ENCODE results near the gene PKNOX2. TPM values are rescaled to one million over a fixed set of nuclear protein-coding genes. Genes with fewer than 3 reads are reported as not detected.
A peak's percentile ranks its signal among the peaks of the same experiment; 100 is the strongest.

Gene PKNOX2
- total RNA-seq, 1 experiment from 2014 or later: 3.7 TPM

GRCh38 chr11:125250318-125251213, 86.0 kb downstream of the PKNOX2 start:
- H3K27ac Mint-ChIP-seq: no peak overlapping the region
- peak; percentile 31; the same call in 1 of the 2 replicates for ATAC-seq

DNA sequence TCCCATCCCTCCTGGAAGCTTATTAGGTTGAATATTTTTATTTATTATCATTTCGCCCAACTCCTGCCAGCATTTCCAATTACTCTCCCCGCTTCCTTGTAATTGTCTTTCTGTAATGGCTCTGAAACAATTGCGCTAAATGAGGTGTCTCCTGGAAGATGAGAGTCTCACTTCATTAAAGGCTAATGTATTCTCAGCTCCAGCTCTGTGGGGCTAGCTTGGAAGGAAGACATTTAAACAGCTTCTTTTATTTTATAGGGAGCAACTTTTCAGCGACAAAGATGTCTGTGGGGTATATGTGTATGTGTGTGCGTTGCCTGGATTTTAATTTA, 86.6 kb downstream of the PKNOX2 start:
- no peaks in the 10 kb centered on the region for H3K36me3 Mint-ChIP-seq
- ChIA-PET POLR2A (interaction anchor here (1.0 to 1.1 kb wide), 2 partner anchors 11 to 71 kb away, joined by 3 read pairs; no protein-coding TSS in a partner anchor), CTCF (interaction anchor here (1.1 to 1.8 kb wide), 3 partner anchors 92 to 178 kb away, joined by 3 to 6 read pairs (median 3); no protein-coding TSS in a partner anchor)
- DNase-seq (ENCODE audit: low spot score) (no peak), ATAC-seq (no peak)
- H3K9me3 Mint-ChIP-seq: no peaks in the 10 kb centered on the region
- TF ChIP-seq ARID4B (CRISPR knock-in tag; IDR thresholded peaks at IDR 0.05; ENCODE audit: borderline replicate concordance) (no peak), NR1H2 (CRISPR knock-in tag; IDR thresholded peaks at IDR 0.05) (no peak), KAT7 (CRISPR knock-in tag; IDR thresholded peaks at IDR 0.05; ENCODE audit: borderline replicate concordance) (no peak), ZNF416 (CRISPR knock-in tag; IDR thresholded peaks at IDR 0.05) (no peak), SMAD4 (CRISPR knock-in tag; IDR thresholded peaks at IDR 0.05) (no peak), JUN (CRISPR knock-in tag; IDR thresholded peaks at IDR 0.05) (no peak), NR3C1 (CRISPR knock-in tag; conservative IDR thresholded peaks at IDR 0.05; ENCODE audit: low read depth) (no peak), MYBL2 (CRISPR knock-in tag; IDR thresholded peaks at IDR 0.05) (no peak), RELA (CRISPR knock-in tag; IDR thresholded peaks at IDR 0.05; ENCODE audit: borderline replicate concordance) (no peak)
- TF ChIP-seq, protein P1, sequence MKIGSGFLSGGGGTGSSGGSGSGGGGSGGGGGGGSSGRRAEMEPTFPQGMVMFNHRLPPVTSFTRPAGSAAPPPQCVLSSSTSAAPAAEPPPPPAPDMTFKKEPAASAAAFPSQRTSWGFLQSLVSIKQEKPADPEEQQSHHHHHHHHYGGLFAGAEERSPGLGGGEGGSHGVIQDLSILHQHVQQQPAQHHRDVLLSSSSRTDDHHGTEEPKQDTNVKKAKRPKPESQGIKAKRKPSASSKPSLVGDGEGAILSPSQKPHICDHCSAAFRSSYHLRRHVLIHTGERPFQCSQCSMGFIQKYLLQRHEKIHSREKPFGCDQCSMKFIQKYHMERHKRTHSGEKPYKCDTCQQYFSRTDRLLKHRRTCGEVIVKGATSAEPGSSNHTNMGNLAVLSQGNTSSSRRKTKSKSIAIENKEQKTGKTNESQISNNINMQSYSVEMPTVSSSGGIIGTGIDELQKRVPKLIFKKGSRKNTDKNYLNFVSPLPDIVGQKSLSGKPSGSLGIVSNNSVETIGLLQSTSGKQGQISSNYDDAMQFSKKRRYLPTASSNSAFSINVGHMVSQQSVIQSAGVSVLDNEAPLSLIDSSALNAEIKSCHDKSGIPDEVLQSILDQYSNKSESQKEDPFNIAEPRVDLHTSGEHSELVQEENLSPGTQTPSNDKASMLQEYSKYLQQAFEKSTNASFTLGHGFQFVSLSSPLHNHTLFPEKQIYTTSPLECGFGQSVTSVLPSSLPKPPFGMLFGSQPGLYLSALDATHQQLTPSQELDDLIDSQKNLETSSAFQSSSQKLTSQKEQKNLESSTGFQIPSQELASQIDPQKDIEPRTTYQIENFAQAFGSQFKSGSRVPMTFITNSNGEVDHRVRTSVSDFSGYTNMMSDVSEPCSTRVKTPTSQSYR (CRISPR knock-in tag; IDR thresholded peaks at IDR 0.05): no peak
- TF ChIP-seq, protein P2, sequence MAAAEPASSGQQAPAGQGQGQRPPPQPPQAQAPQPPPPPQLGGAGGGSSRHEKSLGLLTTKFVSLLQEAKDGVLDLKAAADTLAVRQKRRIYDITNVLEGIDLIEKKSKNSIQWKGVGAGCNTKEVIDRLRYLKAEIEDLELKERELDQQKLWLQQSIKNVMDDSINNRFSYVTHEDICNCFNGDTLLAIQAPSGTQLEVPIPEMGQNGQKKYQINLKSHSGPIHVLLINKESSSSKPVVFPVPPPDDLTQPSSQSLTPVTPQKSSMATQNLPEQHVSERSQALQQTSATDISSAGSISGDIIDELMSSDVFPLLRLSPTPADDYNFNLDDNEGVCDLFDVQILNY (CRISPR knock-in tag; IDR thresholded peaks at IDR 0.05): no peak
- TF ChIP-seq, protein P3, sequence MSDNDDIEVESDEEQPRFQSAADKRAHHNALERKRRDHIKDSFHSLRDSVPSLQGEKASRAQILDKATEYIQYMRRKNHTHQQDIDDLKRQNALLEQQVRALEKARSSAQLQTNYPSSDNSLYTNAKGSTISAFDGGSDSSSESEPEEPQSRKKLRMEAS (CRISPR knock-in tag; IDR thresholded peaks at IDR 0.05): no peak
- TF ChIP-seq, protein P4, sequence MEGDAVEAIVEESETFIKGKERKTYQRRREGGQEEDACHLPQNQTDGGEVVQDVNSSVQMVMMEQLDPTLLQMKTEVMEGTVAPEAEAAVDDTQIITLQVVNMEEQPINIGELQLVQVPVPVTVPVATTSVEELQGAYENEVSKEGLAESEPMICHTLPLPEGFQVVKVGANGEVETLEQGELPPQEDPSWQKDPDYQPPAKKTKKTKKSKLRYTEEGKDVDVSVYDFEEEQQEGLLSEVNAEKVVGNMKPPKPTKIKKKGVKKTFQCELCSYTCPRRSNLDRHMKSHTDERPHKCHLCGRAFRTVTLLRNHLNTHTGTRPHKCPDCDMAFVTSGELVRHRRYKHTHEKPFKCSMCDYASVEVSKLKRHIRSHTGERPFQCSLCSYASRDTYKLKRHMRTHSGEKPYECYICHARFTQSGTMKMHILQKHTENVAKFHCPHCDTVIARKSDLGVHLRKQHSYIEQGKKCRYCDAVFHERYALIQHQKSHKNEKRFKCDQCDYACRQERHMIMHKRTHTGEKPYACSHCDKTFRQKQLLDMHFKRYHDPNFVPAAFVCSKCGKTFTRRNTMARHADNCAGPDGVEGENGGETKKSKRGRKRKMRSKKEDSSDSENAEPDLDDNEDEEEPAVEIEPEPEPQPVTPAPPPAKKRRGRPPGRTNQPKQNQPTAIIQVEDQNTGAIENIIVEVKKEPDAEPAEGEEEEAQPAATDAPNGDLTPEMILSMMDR (IDR thresholded peaks at IDR 0.05): no peak
- H3K27me3 Mint-ChIP-seq (ENCODE audit: low read depth): no peaks in the 10 kb centered on the region; the same call in 1 of the 2 replicates
- H3K4me1 Mint-ChIP-seq: peaks cover 20% of the 10 kb centered on the region
- no peak overlapping the region for H3K27ac Mint-ChIP-seq
- H3K4me3 Mint-ChIP-seq: no peak overlapping the region

More at GRCh38 chr11:125250318-125251213, 86.0 kb downstream of the PKNOX2 start:
- no peak overlapping the region for H3K4me3 Mint-ChIP-seq
- ChIA-PET POLR2A (interaction anchor here (1.0 to 1.1 kb wide), 2 partner anchors 11 to 70 kb away, joined by 3 read pairs; no protein-coding TSS in a partner anchor), CTCF (interaction anchor here (1.1 to 1.8 kb wide), 3 partner anchors 93 to 179 kb away, joined by 3 to 6 read pairs (median 3); no protein-coding TSS in a partner anchor)
- H3K4me1 Mint-ChIP-seq: peaks cover 20% of the 10 kb centered on the region
- H3K27me3 Mint-ChIP-seq (ENCODE audit: low read depth): no peaks in the 10 kb centered on the region; the same call in 1 of the 2 replicates
- TF ChIP-seq, protein P3 (CRISPR knock-in tag; IDR thresholded peaks at IDR 0.05): no peak
- TF ChIP-seq ZNF317 (CRISPR knock-in tag; IDR thresholded peaks at IDR 0.05; ENCODE audit: borderline replicate concordance, low read depth): no peak
- TF ChIP-seq ESRRA (CRISPR knock-in tag; IDR thresholded peaks at IDR 0.05; ENCODE audit: borderline replicate concordance): no peak
- no peak for TF ChIP-seq NR1H2 (CRISPR knock-in tag; IDR thresholded peaks at IDR 0.05)
- no peak for TF ChIP-seq STAT6 (CRISPR knock-in tag; conservative IDR thresholded peaks at IDR 0.05; ENCODE audit: low read depth)
- no peak for TF ChIP-seq ELF4 (CRISPR knock-in tag; IDR thresholded peaks at IDR 0.05; ENCODE audit: low read depth)
- no peak for DNase-seq (ENCODE audit: low spot score)
- H3K36me3 Mint-ChIP-seq: no peaks in the 10 kb centered on the region
- H3K9me3 Mint-ChIP-seq: no peaks in the 10 kb centered on the region; the same call in 1 of the 2 replicates

All from WTC11 (cell line).